Loucy (cell line): ENCODE results near the gene HNRNPF.
"Not testable (repeated sequence)": the region's sequence is repeated elsewhere in the genome, so short reads cannot be mapped to it uniquely, and the experiment has no call there.

Experiments
- H2AFZ ChIP-seq: fragments of 200-600 bp; sonication (generic); 2 replicates; pipeline ENCODE4 v1.6.0; 2016; ENCODE audit warnings: antibody characterized with exemption, mild to moderate bottlenecking, low read length, moderate library complexity
- H3F3A ChIP-seq: fragments of 200-600 bp; 2 replicates; pipeline ENCODE4 v1.6.0; 2016; ENCODE audit warnings: antibody characterized with exemption, low read depth, mild to moderate bottlenecking
- H3K27me3 ChIP-seq: fragments of 200-600 bp; sonication (generic); 2 replicates; pipeline ENCODE4 v1.6.1; 2014; ENCODE audit warnings: low read length, mild to moderate bottlenecking; ENCODE audit not compliant: insufficient read depth, poor library complexity, severe bottlenecking
- H3K36me3 ChIP-seq: fragments of 200-600 bp; sonication (generic); 2 replicates; pipeline ENCODE4 v1.6.1; 2016; ENCODE audit warnings: low read length; ENCODE audit not compliant: insufficient read depth
- H3K4me1 ChIP-seq: fragments of 200-600 bp; sonication (generic); 2 replicates; pipeline ENCODE4 v1.5.1; 2014; ENCODE audit warnings: low read length, mild to moderate bottlenecking; ENCODE audit not compliant: insufficient read depth, poor library complexity, severe bottlenecking
- H3K4me2 ChIP-seq: fragments of 200-600 bp; sonication (generic); 2 replicates; pipeline ENCODE4 v1.6.0; 2014; ENCODE audit warnings: antibody characterized with exemption, low read length, low read depth, mild to moderate bottlenecking; ENCODE audit not compliant: poor library complexity, severe bottlenecking
- H3K4me3 ChIP-seq: fragments of 200-600 bp; sonication (generic); 2 replicates; pipeline ENCODE4 v1.5.1; 2014; ENCODE audit warnings: low read length, mild to moderate bottlenecking, mixed read lengths; ENCODE audit not compliant: poor library complexity, severe bottlenecking
- H3K79me2 ChIP-seq: fragments of 200-600 bp; sonication (generic); 2 replicates; pipeline ENCODE4 v1.6.1; 2014; ENCODE audit warnings: low read length; ENCODE audit not compliant: insufficient read depth
- H3K9ac ChIP-seq: fragments of 200-600 bp; sonication (generic); 2 replicates; pipeline ENCODE4 v1.6.0; 2014; ENCODE audit warnings: mild to moderate bottlenecking, low read depth, low read length, moderate library complexity; ENCODE audit not compliant: poor library complexity, severe bottlenecking
- H3K9me2 ChIP-seq: fragments of 200-600 bp; sonication (generic); replicated peaks from 2 replicates; pipeline ENCODE4 v1.6.1; 2016; ENCODE audit warnings: low read depth, low read length, mixed read lengths
- H3K9me3 ChIP-seq: fragments of 200-600 bp; sonication (generic); 2 replicates; pipeline ENCODE4 v1.6.1; 2014; ENCODE audit warnings: mild to moderate bottlenecking, antibody characterized with exemption, low read length, low read depth; ENCODE audit not compliant: insufficient read depth
- H4K20me1 ChIP-seq: fragments of 200-600 bp; sonication (generic); 2 replicates; pipeline ENCODE4 v1.6.0; 2014; ENCODE audit warnings: antibody characterized with exemption, low read length, mild to moderate bottlenecking; ENCODE audit not compliant: insufficient read depth, poor library complexity, severe bottlenecking
- EZH2phosphoT487 ChIP-seq: fragments of 200-600 bp; IDR thresholded peaks from 2 replicates; pipeline ENCODE4 v1.6.1; 2018; ENCODE audit warnings: antibody characterized with exemption, mild to moderate bottlenecking, moderate library complexity, borderline replicate concordance
- TF ChIP-seq, protein P1 (sequence below): fragments of 200-600 bp; sonication (generic); conservative IDR thresholded peaks from 2 replicates; pipeline ENCODE4 v1.5.1; 2014; ENCODE audit warnings: mild to moderate bottlenecking, antibody characterized with exemption, low read length

The HNRNPF gene

DNA sequence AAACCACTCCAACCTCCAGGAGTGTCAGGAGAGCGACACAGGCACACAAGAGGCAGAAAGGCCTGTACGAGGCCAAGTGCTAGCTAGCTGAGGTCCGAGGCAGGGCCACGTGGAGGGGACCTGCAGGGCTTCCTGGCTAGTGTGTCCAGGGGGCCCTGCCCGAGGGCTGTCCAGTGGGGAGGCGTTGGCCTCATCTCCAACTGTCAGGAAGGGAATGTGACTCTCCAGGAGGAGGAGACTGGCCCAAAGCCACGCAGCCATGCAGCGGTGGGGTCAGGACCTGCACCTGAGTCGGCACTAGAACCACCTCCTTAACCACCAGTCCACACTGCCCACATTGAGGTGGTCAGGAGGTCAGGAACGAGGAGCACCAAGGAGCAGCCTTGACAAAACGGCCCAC lies 69.8 kb downstream of the HNRNPF start:
- H3K36me3 ChIP-seq, result no peaks in the 10 kb centered on the region
- H3K4me1 ChIP-seq, result no peaks in the 10 kb centered on the region
- no peak overlapping the region for H3K4me3 ChIP-seq
- TF ChIP-seq, protein P1, sequence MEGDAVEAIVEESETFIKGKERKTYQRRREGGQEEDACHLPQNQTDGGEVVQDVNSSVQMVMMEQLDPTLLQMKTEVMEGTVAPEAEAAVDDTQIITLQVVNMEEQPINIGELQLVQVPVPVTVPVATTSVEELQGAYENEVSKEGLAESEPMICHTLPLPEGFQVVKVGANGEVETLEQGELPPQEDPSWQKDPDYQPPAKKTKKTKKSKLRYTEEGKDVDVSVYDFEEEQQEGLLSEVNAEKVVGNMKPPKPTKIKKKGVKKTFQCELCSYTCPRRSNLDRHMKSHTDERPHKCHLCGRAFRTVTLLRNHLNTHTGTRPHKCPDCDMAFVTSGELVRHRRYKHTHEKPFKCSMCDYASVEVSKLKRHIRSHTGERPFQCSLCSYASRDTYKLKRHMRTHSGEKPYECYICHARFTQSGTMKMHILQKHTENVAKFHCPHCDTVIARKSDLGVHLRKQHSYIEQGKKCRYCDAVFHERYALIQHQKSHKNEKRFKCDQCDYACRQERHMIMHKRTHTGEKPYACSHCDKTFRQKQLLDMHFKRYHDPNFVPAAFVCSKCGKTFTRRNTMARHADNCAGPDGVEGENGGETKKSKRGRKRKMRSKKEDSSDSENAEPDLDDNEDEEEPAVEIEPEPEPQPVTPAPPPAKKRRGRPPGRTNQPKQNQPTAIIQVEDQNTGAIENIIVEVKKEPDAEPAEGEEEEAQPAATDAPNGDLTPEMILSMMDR, result no peak
- TF ChIP-seq EZH2phosphoT487, result no peak
- H3K27me3 ChIP-seq, result no peaks in the 10 kb centered on the region
- no peaks in the 10 kb centered on the region for H3K9me3 ChIP-seq
- no peak overlapping the region for H3K4me2 ChIP-seq
- H3F3A ChIP-seq, result no peaks in the 10 kb centered on the region
- H3K79me2 ChIP-seq, result no peaks in the 10 kb centered on the region
- H4K20me1 ChIP-seq, result no peaks in the 10 kb centered on the region
- H2AFZ ChIP-seq, result no peak overlapping the region
- H3K9me2 ChIP-seq, result no peaks in the 10 kb centered on the region
- no peak overlapping the region for H3K9ac ChIP-seq

DNA sequence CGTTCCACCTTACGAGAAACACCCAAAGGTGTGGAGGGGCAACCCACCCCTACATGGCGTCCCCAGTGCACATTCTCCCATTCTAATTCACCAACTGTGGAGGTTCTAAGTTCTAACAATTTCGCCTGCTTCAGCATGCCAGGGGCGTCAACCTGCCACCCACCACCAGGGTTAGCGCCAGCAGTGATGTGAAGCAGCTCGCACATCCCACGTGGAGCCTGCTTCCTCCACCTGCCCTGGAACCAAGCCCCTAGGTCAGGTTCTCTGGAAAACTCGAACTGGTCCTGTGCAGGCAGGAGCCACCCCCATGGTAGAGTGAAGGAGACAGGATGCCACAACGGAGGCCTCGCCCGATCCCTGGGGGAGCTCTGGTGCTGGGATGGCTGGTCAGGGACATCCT lies 70.9 kb downstream of the HNRNPF start:
- no peaks in the 10 kb centered on the region for H3K36me3 ChIP-seq
- H3K27me3 ChIP-seq, result no peaks in the 10 kb centered on the region
- no peak overlapping the region for H3K4me3 ChIP-seq
- H3K79me2 ChIP-seq, result no peaks in the 10 kb centered on the region
- H3K9ac ChIP-seq, result no peak overlapping the region
- H3K9me2 ChIP-seq, result no peaks in the 10 kb centered on the region
- H4K20me1 ChIP-seq, result no peaks in the 10 kb centered on the region
- H3K9me3 ChIP-seq, result no peaks in the 10 kb centered on the region
- H3K4me2 ChIP-seq, result no peak overlapping the region
- no peak overlapping the region for H2AFZ ChIP-seq
- no peak for TF ChIP-seq EZH2phosphoT487
- TF ChIP-seq, protein P1, result no peak
- peaks cover under 1% of the 10 kb centered on the region for H3K4me1 ChIP-seq
- no peaks in the 10 kb centered on the region for H3F3A ChIP-seq

DNA sequence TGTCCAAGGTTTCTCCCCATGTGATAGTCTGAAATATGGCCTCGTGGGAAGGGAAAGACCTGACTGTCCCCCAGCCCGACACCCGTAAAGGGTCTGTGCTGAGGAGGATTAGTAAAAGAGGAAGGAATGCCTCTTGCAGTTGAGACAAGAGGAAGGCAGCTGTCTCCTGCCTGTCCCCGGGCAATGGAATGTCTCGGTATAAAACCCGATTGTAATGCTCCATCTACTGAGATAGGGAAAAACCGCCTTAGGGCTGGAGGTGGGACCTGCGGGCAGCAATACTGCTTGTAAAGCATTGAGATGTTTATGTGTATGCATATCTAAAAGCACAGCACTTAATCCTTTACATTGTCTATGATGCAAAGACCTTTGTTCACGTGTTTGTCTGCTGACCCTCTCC lies 71.5 kb downstream of the HNRNPF start:
- not testable (repeated sequence) for H3F3A ChIP-seq, H3K4me3 ChIP-seq, H3K79me2 ChIP-seq, H3K27me3 ChIP-seq, H3K9me3 ChIP-seq, H4K20me1 ChIP-seq, H3K4me2 ChIP-seq, H3K36me3 ChIP-seq, H3K9me2 ChIP-seq, H3K9ac ChIP-seq, H3K4me1 ChIP-seq, H2AFZ ChIP-seq

GRCh38 chr10:43336641-43337318 lies 72.2 kb downstream of the HNRNPF start:
- H3K9me3 ChIP-seq, result no peaks in the 10 kb centered on the region
- H3K79me2 ChIP-seq, result no peaks in the 10 kb centered on the region
- no peaks in the 10 kb centered on the region for H3K27me3 ChIP-seq
- H3K36me3 ChIP-seq, result no peaks in the 10 kb centered on the region
- H3K4me2 ChIP-seq, result no peak overlapping the region
- peaks cover 14% of the 10 kb centered on the region for H3K4me1 ChIP-seq
- H3K4me3 ChIP-seq, result no peak overlapping the region
- no peaks in the 10 kb centered on the region for H3F3A ChIP-seq
- H4K20me1 ChIP-seq, result no peaks in the 10 kb centered on the region
- TF ChIP-seq EZH2phosphoT487, result no peak
- TF ChIP-seq, protein P1, result no peak
- H3K9ac ChIP-seq, result no peak overlapping the region
- H2AFZ ChIP-seq, result peak overlapping the region; percentile 57; the same call in 1 of the 2 replicates
- H3K9me2 ChIP-seq, result no peaks in the 10 kb centered on the region
